GM08714 (cell line): ENCODE measurements around the gene NFKBIZ.
A peak's percentile ranks its signal among the peaks of the same experiment; 100 is the strongest.
"Not testable (repeated sequence)": the region's sequence is repeated elsewhere in the genome, so short reads cannot be mapped to it uniquely, and the experiment has no call there.

Experiments
- H3K4me3 ChIP-seq: fragments of 200-500 bp; sonication (Bioruptor generic); 2 replicates; pipeline ENCODE4 v1.5.1; 2014; ENCODE audit warnings: mild to moderate bottlenecking, low read length, inconsistent platforms
- ZNF274 ChIP-seq: IDR thresholded peaks from 2 replicates; pipeline ENCODE4 v1.6.1; 2012; ENCODE audit warnings: mild to moderate bottlenecking, low read depth, low read length

The NFKBIZ gene

DNA sequence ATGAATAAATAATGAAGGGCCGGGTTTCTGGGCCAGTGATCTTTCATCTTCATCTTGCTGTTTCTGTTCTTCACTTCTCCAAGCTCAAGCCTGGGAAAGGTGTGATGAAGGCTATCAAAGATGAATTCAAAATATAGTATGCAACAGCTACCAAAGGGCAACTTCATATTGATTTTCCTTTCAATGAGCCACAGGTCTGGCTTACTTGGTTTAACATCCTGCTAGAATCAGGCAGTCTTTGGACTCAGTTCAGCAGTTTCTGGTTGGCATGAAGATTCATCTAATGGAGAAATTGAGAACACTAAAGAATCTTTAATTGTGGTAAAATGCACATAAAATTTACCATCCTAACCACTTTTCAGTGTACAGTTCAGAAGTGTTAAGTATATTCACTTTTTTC, 43.3 kb downstream of the NFKBIZ start:
- no peak overlapping the region for H3K4me3 ChIP-seq
- TF ChIP-seq ZNF274, result no peak

DNA sequence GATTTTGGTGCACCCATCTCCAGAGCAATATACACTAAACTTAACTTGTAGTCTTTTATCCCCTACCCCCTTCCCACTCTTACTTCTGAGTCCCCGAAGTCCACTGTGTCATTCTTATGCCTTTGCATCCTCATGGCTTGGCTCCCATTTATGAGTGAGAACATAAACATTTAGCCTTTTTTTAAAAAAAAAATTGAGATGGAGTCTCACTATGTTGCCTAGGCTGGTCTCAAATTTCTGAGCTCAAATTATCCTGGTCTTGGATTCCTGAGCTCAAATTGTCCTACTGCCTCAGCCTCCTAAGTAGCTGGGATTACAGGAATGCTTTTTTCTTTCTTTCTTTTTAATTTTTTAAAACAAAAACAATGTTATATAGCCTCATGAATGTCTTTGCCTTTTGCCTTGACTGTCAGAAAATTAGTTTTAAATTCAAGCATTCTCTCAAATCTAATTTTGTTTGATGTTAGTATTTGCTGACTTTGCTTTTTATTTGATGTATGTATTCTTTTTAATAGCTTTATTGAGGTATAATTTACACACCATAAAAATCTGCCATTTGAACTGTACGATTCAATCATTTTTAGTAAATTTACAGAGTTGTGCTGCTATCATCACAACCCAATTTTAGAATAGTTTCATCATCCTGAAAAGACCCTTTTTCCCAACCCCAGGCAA, 46.9 kb downstream of the NFKBIZ start:
- H3K4me3 ChIP-seq, result no peak overlapping the region
- TF ChIP-seq ZNF274, result no peak

DNA sequence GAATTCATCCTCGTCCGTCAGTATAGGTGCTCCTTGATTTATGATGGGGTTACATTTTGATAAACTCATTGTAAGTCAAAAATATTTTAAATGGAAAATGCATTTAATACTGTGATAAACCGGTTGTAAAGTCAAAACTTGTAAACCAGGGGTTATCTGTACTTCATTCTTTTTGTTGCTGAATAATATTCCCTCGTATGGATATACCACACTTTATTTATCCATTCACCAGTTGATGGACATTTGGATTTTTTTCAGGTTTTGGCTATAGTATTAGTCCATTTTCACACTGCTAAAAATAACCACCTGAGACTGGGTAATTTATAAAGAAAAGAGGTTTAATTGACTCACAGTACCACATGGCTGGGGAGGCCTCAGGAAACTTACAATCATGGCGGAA, 47.7 kb downstream of the NFKBIZ start:
- H3K4me3 ChIP-seq, result no peak overlapping the region
- TF ChIP-seq ZNF274, result no peak

DNA sequence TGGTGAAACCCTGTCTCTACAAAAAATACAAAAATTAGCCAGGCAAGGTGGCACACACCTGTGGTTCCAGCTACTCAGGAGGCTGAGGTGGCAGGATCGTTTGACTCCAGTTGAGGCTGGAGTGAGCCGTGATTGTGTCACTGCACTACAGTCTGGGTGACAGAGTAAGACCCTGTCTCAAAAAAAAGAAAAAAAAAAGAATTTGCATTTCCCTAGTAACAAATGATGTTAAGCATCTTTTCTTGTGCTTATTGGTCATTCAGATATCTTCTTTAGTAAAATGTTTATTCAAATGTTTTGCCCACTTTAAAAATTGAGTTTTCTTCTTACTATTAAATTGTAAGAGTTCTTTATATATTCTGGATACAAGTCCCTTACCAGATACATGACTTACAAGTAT, 48.7 kb downstream of the NFKBIZ start:
- no peak for TF ChIP-seq ZNF274
- H3K4me3 ChIP-seq, result no peak overlapping the region

DNA sequence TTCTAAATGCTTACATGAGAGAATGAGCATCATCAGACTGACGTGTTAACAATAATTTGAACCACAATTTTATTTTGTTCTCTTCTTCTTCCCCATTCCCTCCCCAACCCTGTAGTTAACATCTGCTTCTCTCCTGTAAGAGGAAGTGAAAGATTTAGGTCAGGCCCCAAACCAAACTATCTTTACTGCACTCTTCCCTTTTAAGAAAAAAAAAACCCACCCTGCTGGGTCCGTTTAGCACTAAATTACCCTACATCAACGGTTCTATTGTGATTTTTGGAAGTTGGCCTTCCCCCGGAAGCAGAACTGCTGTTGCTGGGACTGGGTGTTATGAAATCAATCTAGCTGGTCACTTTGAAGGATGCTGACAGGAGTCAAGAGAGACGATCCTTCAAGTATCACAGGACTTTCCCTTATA, 49.4 kb downstream of the NFKBIZ start:
- TF ChIP-seq ZNF274, result no peak

DNA sequence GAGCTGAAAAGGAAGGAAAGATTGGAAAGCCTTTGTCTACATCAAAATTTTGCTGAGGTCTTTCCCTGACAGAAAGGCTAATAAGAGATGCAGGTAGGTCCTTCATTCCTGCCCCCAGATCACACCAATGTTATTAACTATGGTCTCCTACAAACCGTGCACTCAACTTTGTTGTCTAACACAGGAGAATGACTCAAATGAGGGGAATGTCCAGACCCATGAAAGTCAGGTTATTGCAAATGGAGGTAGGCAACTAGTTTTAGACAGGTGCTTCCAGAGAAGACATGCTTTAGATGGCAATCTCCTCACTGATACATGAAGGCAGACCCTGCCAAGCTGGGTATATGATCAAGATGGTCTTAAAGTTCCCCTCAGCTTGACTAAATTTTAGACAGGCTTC, 51.0 kb downstream of the NFKBIZ start:
- no peak overlapping the region for H3K4me3 ChIP-seq
- no peak for TF ChIP-seq ZNF274

More for the DNA sequence above, 49.4 kb downstream of the NFKBIZ start:
- peak overlapping the region; percentile 12; the same call in 1 of the 2 replicates for H3K4me3 ChIP-seq

DNA sequence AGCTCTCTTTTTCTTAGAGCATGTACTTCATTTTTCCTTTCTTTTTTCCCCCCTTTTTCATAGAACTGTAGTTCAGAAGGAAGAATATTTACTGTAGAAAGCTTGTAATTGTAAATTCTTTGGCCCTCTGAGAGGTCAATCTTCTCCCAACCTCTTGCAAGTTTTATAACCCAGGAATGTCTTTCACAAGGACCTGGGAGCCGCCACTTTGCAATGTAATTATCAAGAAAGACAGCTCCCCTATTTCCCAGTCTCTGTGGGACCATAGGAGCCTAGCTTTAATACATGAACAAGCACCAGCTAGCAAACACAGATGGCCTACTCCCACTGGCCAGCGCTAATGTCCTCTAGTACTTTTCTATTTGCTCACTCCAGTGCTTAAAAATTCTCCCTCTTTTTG, 51.4 kb downstream of the NFKBIZ start:
- H3K4me3 ChIP-seq, result no peak overlapping the region
- no peak for TF ChIP-seq ZNF274

DNA sequence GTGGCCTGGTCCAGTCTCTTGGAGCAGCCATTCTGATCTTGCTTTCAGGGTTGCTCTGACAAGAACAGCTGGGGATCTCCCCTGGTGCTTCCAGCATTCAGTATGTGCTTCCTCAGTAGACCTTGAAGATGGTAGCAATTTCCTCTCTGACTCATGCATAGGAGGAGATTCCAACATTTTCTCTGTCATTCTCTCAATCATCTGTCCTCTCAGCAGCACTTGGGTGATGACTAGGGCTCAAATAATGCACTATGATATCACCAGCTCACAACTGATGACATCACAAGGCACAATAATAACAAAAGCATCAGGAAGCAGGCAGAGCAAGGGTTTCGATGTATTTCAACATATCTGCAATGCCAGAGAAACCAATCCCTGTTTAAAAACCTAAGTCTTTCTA, 52.7 kb downstream of the NFKBIZ start:
- TF ChIP-seq ZNF274, result no peak
- H3K4me3 ChIP-seq, result no peak overlapping the region

DNA sequence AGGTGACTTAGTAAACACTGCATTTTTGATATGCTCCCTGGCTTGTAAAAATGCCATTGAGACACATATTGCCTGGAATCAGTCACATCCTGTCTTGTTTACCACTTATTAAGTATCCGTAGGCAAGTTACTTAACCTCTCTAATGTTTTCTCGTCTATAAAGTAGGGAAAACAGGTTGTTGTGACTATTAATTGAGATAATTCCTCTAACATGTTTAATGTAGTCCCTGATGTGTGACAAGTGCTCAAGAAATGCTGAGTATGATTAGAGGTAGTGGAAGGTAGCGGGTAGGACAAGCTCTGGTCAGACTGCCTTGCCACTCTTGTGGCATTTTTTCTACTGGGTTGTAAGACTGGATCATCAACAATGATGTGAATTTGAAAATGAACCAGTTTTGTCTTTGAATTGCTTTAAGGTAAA, 54.1 kb downstream of the NFKBIZ start:
- TF ChIP-seq ZNF274, result no peak
- no peak overlapping the region for H3K4me3 ChIP-seq

DNA sequence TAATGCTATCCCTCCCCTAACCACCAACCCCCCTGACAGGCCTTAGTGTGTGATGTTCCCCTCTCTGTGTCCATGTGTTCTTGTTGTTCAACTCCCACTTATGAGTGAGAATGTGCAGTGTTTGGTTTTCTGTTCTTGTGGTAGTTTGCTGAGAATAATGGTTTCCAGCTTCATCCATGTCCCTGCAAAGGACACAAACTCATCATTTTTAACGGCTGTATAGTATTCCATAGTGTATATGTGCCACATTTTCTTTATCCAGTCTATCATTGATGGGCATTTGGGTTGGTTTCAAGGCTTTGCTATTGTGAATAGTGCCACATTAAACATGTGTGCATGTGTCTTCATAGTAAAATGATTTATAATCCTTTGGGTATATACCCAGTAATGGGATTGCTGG, 56.3 kb downstream of the NFKBIZ start:
- not testable (repeated sequence) for H3K4me3 ChIP-seq
